CD14-positive monocyte (primary cell): ENCODE measurements around the gene KLF9. TPM values are rescaled to one million over a fixed set of nuclear protein-coding genes. Genes with fewer than 3 reads are reported as not detected.

Experiments used
- DNase-seq, 3 donors: peaks; one replicate each; pipeline ENCODE4 v3.0.0-alpha.2; 2011 to 2022
- H2AFZ ChIP-seq: 2 replicates; pipeline ENCODE4 v1.6.0; 2012; ENCODE audit warnings: mild to moderate bottlenecking, low read depth, low read length, inconsistent platforms; ENCODE audit not compliant: insufficient read depth, poor library complexity, severe bottlenecking
- H3K27ac ChIP-seq, 2 donors: 1 replicate in 1 of 2; 2 replicates in 1 of 2; pipeline ENCODE4 v1.5.1; 2012 to 2013; ENCODE audit warnings: low read length in 2 of 2, control low read depth in 1 of 2, inconsistent platforms in 1 of 2, low read depth in 1 of 2, mild to moderate bottlenecking in 1 of 2
- H3K27me3 ChIP-seq, 2 donors: one replicate each; pipeline versions ENCODE4 v1.6.0 to v1.6.1; 2011 to 2013; ENCODE audit warnings: low read length in 2 of 2; ENCODE audit not compliant: control insufficient read depth in 2 of 2, insufficient read depth in 2 of 2
- H3K36me3 ChIP-seq, 2 donors: replicated peaks in 1 of 2; 1 replicate in 1 of 2; 2 replicates in 1 of 2; pipeline versions ENCODE4 v1.5.1 to v1.6.1; 2012 to 2013; ENCODE audit warnings: low read length in 2 of 2, control low read depth in 1 of 2, inconsistent platforms in 1 of 2, mild to moderate bottlenecking in 1 of 2; ENCODE audit not compliant: insufficient read depth in 2 of 2, control insufficient read depth in 1 of 2
- H3K4me1 ChIP-seq, 2 donors: 1 replicate in 1 of 2; 2 replicates in 1 of 2; pipeline versions ENCODE4 v1.5.1 to v1.6.1; 2012 to 2013; ENCODE audit warnings: low read length in 2 of 2, control low read depth in 1 of 2, inconsistent platforms in 1 of 2, mild to moderate bottlenecking in 1 of 2, moderate library complexity in 1 of 2; ENCODE audit not compliant: insufficient read depth in 2 of 2, control insufficient read depth in 1 of 2
- H3K4me2 ChIP-seq: replicated peaks from 2 replicates; pipeline ENCODE3; 2012; ENCODE audit warnings: low read length, moderate library complexity, mild to moderate bottlenecking; ENCODE audit not compliant: poor library complexity, severe bottlenecking; ENCODE audit errors: extremely low read depth
- H3K4me3 ChIP-seq, 3 experiments: fragments of 200-600 bp in 1 of 3; sonication (generic) in 1 of 3; replicated peaks in 1 of 3; 1 replicate in 2 of 3; 2 replicates in 1 of 3; pipeline ENCODE4 v1.5.1; 2011 to 2013; ENCODE audit warnings: low read length in 3 of 3, mild to moderate bottlenecking in 3 of 3, control low read depth in 2 of 3, low read depth in 2 of 3, inconsistent platforms in 1 of 3, moderate library complexity in 1 of 3
- H3K79me2 ChIP-seq: 2 replicates; pipeline ENCODE4 v1.6.0; 2012; ENCODE audit warnings: mild to moderate bottlenecking, control low read depth, inconsistent platforms, low read length, moderate library complexity; ENCODE audit not compliant: insufficient read depth
- H3K9ac ChIP-seq: 2 replicates; pipeline ENCODE4 v1.6.0; 2017; ENCODE audit warnings: low read length, mild to moderate bottlenecking; ENCODE audit not compliant: insufficient read depth, poor library complexity, severe bottlenecking
- H3K9me3 ChIP-seq, 2 donors: replicated peaks in 1 of 2; 1 replicate in 1 of 2; 2 replicates in 1 of 2; pipeline versions ENCODE4 v1.5.1 to v1.6.1; 2012 to 2013; ENCODE audit warnings: low read length in 2 of 2, control low read depth in 1 of 2; ENCODE audit not compliant: control insufficient read depth in 1 of 2, insufficient read depth in 1 of 2
- H4K20me1 ChIP-seq: 2 replicates; pipeline ENCODE4 v1.6.0; 2012; ENCODE audit warnings: mild to moderate bottlenecking, low read length, control low read depth, moderate library complexity; ENCODE audit not compliant: insufficient read depth
- H3K27ac Mint-ChIP-seq, 7 donors: one replicate each; pipeline ENCODE4 v1.8.0; 2020; ENCODE audit warnings: mild to moderate bottlenecking in 7 of 7, mixed read lengths in 7 of 7, moderate library complexity in 6 of 7, inconsistent platforms in 2 of 7
- H3K27me3 Mint-ChIP-seq, 3 donors: one replicate each; pipeline ENCODE4 v1.8.0; 2021 to 2022; ENCODE audit warnings: low read depth in 3 of 3, mild to moderate bottlenecking in 3 of 3, mixed read lengths in 3 of 3, moderate library complexity in 3 of 3, inconsistent platforms in 1 of 3
- H3K36me3 Mint-ChIP-seq, 2 donors: one replicate each; pipeline ENCODE4 v1.8.0; 2020; ENCODE audit warnings: mixed read lengths in 2 of 2, inconsistent platforms in 1 of 2, mild to moderate bottlenecking in 1 of 2
- H3K4me1 Mint-ChIP-seq: one replicate; pipeline ENCODE4 v1.8.0; 2020; ENCODE audit warnings: mild to moderate bottlenecking, mixed read lengths
- H3K4me3 Mint-ChIP-seq, 2 donors: one replicate each; pipeline ENCODE4 v1.8.0; 2020; ENCODE audit warnings: mild to moderate bottlenecking in 2 of 2, mixed read lengths in 2 of 2, moderate library complexity in 1 of 2
- H3K9me3 Mint-ChIP-seq, 7 donors: one replicate each; pipeline ENCODE4 v1.8.0; 2020 to 2022; ENCODE audit warnings: mixed read lengths in 7 of 7, mild to moderate bottlenecking in 6 of 7, moderate library complexity in 6 of 7, inconsistent platforms in 2 of 7
- WGBS: methylation state at CpG from one replicate; pipeline ENCODE4 v1.1.5; 2013; ENCODE audit warnings: missing lambda C conversion rate; ENCODE audit not compliant: insufficient coverage; 5-methylcytosine and 5-hydroxymethylcytosine counted together
- intact Hi-C, 2 donors: fragments of 100-400 bp; cut with micrococcal nuclease; formaldehyde crosslinking; loops; one replicate each; pipeline versions ENCODE4 v1.15.0 to v1.15.1; 2023
- polyA plus RNA-seq, 3 donors: library from polyadenylated mRNA; depleted of rRNA in 1 of 3; unstranded in 2 of 3; stranded (reverse) in 1 of 3; fragments of 300-500 nt in 2 of 3; fragments of >200 nt in 1 of 3; fragmentation: Illumina TruSeq in 2 of 3; gene quantifications; 1 replicate in 2 of 3; 2 replicates in 1 of 3; pipeline ENCODE4 v1.2.3, GENCODE V29; 2012 to 2021
- TF ChIP-seq, protein P1 (sequence below): fragments of 200-600 bp; IDR thresholded peaks from one replicate; pipeline ENCODE4 v1.8.0; 2022; ENCODE audit warnings: antibody characterized with exemption, mild to moderate bottlenecking

Gene KLF9
- polyA plus RNA-seq, 3 donors, result 0.18 to 26.1 (median 0.72) TPM

DNA sequence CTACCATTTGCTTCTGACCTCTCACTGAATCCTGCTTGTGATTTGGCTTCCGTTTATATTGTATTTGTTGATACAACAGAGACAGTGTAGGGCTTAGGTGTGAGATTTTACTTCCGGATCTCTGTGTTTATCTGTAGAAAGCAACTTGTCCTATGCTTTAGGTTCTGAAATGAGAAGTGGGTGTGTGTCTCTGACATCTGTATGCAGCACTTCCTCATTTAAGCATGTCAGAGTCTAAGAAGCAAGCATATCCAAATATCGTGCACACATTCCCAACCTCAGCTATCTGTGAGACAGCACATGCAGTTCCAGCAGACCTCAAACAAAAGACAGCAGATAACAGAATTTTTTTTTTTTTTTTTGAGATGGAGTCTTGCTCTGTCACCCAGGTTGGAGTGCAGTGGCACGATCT lies 16.3 kb downstream of the KLF9 start:
- intact Hi-C loops, result no loop called here
- Histone ChIP-seq H3K27ac (peak overlapping the region in 1 of 2 donors; percentile 51), H3K36me3 (no peaks in the 10 kb centered on the region), H3K9me3 (no peaks in the 10 kb centered on the region), H3K79me2 (peaks cover 71% of the 10 kb centered on the region), H3K4me1 (peaks cover 24 to 25% of the 10 kb centered on the region in 2 donors), H3K27me3 (no peaks in the 10 kb centered on the region), H3K4me2 (peak overlapping the region; percentile 35), H2AFZ (no peak overlapping the region), H4K20me1 (peaks cover 37% of the 10 kb centered on the region), H3K4me3 (peak overlapping the region in 1 of 3 experiments; percentile 17), H3K9ac (no peak overlapping the region)
- H3K9me3 Mint-ChIP-seq, result no peaks in the 10 kb centered on the region
- DNase-seq, result peak; percentile 60 to 71 (median 62)
- TF ChIP-seq, protein P1, sequence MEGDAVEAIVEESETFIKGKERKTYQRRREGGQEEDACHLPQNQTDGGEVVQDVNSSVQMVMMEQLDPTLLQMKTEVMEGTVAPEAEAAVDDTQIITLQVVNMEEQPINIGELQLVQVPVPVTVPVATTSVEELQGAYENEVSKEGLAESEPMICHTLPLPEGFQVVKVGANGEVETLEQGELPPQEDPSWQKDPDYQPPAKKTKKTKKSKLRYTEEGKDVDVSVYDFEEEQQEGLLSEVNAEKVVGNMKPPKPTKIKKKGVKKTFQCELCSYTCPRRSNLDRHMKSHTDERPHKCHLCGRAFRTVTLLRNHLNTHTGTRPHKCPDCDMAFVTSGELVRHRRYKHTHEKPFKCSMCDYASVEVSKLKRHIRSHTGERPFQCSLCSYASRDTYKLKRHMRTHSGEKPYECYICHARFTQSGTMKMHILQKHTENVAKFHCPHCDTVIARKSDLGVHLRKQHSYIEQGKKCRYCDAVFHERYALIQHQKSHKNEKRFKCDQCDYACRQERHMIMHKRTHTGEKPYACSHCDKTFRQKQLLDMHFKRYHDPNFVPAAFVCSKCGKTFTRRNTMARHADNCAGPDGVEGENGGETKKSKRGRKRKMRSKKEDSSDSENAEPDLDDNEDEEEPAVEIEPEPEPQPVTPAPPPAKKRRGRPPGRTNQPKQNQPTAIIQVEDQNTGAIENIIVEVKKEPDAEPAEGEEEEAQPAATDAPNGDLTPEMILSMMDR, result no peak
- peaks cover 30% of the 10 kb centered on the region for H3K4me1 Mint-ChIP-seq
- peak overlapping the region; percentile 15 to 83 (median 68) for H3K27ac Mint-ChIP-seq
- WGBS, result no CpG with 5 or more reads among the region's 4 CpGs
- H3K36me3 Mint-ChIP-seq, result peaks cover 0 to 2% of the 10 kb centered on the region in 2 donors
- H3K4me3 Mint-ChIP-seq, result peak overlapping the region; percentile 39 to 40
- peaks cover 0 to 2% (median 0%) of the 10 kb centered on the region in 3 donors for H3K27me3 Mint-ChIP-seq

DNA sequence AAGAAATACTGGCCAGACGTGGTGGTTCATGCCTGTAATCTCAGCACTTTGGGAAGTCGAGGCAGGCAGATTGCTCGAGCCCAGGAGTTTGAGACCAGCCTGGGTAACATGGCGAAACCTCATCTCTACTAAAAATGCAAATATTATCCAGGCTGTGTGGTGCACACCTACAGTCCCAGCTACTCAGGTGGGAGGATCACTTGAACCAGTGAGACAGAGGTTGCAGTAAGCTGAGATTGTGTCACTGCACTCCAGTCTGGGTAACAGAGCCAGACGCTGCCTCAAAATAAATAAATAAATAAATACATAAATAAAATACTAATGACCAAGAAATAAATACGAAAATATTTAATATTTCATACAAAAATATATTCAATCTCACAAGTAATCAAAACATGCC lies 18.8 kb downstream of the KLF9 start:
- H3K4me3 Mint-ChIP-seq, result no peak overlapping the region
- TF ChIP-seq, protein P1, result no peak
- peaks cover 0 to 2% (median 0%) of the 10 kb centered on the region in 3 donors for H3K27me3 Mint-ChIP-seq
- no peaks in the 10 kb centered on the region for H3K9me3 Mint-ChIP-seq
- H3K36me3 ChIP-seq, result no peaks in the 10 kb centered on the region
- WGBS, result no CpG with 5 or more reads among the region's 6 CpGs
- peaks cover 52% of the 10 kb centered on the region for H3K4me1 Mint-ChIP-seq
- no peak overlapping the region for H3K27ac ChIP-seq
- peaks cover 0 to 2% of the 10 kb centered on the region in 2 donors for H3K36me3 Mint-ChIP-seq
- H3K27me3 ChIP-seq, result no peaks in the 10 kb centered on the region
- peaks cover 56% of the 10 kb centered on the region for H4K20me1 ChIP-seq
- intact Hi-C loops, result no loop called here
- H3K9me3 ChIP-seq, result no peaks in the 10 kb centered on the region
- no peak overlapping the region for H3K27ac Mint-ChIP-seq
- peaks cover 31 to 42% of the 10 kb centered on the region in 2 donors for H3K4me1 ChIP-seq
- DNase-seq, result no peak
- H3K4me3 ChIP-seq, result no peak overlapping the region
- peaks cover 66% of the 10 kb centered on the region for H3K79me2 ChIP-seq
- H3K4me2 ChIP-seq, result no peak overlapping the region
- no peak overlapping the region for H3K9ac ChIP-seq
- no peak overlapping the region for H2AFZ ChIP-seq
